NCI-H1092 treated with DMSO at 0.1 percent for 48 hours (cell line): ENCODE results near the gene ACY1.

ENCODE experiments used
- DNase-seq: peaks from one replicate; lab custom pipeline; 2025; lab: John Stamatoyannopoulos, UW

ACY1 gene

DNA sequence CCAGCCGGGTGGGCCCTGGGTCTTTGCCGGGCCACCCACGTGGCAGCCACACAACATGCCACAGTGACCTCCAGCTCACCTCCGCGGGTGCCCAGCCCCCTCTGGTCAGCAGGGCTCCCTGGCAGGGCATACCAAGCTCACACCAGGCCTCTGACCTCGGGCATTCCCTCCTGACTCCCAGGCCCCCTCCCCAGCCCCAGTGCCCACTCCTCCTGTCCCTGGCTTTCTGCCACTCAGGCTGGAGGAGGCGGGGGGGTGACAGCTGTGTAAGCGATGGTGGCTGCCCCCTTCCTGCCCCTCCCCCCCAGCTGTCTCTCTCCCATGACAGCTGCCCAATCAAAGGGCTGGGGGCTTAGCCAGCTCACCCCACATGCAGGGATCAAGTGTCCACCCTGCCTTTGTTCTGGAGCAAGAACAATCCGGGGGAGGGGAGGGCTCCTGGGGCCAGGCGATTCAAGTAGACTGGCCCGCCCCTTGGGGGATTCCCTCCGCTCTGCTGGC is 19.3 kb upstream of the ACY1 start:
- DNase-seq, result peak; percentile 63

- no peak for DNase-seq
Observed at GRCh38 chr3:51964521-51964920, 18.8 kb upstream of the ACY1 start.

DNA sequence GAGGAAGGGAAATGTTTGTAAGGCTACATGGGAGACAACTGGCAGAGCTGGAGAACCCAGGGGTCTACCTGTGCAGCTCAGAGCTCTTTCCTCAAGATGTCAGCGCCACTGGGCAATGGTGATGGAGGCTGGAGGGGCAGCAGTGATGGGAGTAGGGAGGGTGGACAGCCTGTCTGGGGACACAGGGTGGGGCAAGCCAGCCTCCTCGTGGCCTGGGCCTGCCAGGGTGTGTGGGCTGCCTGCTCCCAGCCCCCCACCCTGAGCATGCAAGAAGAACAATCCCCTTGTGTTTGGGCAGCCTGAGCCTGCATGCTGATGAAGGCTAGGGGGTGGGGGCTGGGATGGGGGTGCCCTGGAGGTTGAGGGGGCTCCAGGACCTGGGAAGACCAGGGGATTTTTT is 17.3 kb upstream of the ACY1 start:
- no peak for DNase-seq

- DNase-seq, result no peak
Observed at GRCh38 chr3:51966486-51966885, 16.8 kb upstream of the ACY1 start.

- DNase-seq, result no peak
Observed at GRCh38 chr3:51966922-51967383, 16.4 kb upstream of the ACY1 start.

- DNase-seq, result no peak
Observed at GRCh38 chr3:51967384-51968169, 15.8 kb upstream of the ACY1 start, which contains the start of gene PCBP4. TSS of gene PCBP4 (minus strand) at chr3:51967454. CDS start at chr3:51961240, 6,214 bp downstream.

GRCh38 chr3:51968170-51968775 is 15.1 kb upstream of the ACY1 start:
- peak; percentile 29 for DNase-seq

GRCh38 chr3:51968883-51969678 is 14.3 kb upstream of the ACY1 start:
- DNase-seq, result no peak

DNA sequence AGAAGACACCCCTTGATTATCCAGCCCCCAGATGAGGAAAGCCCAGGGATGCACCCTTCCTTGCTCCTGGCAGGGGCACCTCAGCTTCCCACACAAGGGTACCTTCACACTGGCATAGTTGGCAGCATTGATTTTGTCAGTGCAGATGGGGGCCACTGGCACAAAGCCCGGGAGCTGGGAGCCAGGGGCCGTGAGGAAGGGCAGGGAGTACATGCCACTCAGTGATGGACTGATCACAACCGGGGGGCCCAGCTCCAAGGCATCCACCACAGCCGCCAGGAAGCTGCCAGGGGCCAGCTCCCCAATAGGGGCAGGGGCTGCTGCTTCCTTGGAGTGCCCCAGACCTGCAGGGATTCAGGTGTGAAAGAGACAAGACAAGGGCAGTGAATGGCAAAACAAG is 13.5 kb upstream of the ACY1 start:
- DNase-seq, result no peak

GRCh38 chr3:51970606-51971300 is 12.6 kb upstream of the ACY1 start:
- DNase-seq, result no peak

- no peak for DNase-seq
Observed at GRCh38 chr3:51971350-51971749, 12.0 kb upstream of the ACY1 start.

GRCh38 chr3:51974277-51974962 is 8.9 kb upstream of the ACY1 start:
- no peak for DNase-seq

- DNase-seq, result peak; percentile 56
Observed at GRCh38 chr3:51974963-51975851, 8.1 kb upstream of the ACY1 start, which contains the start of gene ABHD14A. TSS of gene ABHD14A (plus strand) at chr3:51975064. CDS start at chr3:51975136, 72 bp downstream.

DNA sequence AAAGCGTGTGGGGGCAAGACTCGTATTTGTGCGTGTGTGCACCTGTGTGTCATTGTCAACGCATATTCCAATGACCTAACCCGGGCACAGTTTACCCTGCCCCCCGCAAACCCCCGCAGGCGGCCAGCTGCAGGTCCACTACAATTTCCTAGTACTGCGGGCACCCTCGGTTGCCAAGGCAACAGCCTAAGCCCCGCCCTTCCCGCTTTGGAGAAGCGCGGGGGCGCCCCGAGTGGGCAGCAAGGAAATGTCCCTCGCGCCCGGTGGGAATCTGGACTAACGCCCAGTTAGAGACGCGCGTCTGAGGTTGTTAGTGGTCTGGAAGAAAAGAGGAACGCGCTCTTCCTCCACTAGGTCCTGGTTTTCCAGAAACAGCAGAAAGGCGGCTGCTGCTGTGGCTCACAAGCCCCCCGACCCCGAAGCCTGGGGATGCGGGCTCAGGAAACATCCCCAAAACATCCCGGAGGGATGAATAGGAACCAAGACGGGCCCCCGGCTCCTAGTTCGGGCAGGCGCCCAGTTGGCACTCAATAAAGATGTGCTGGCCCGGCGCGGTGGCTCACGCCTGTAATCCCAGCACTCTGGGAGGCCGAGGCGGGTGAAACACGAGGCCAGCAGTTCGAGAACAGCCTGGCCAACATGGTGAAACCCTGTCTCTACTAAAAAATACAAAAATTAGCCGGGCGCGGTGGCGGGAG is 7.3 kb upstream of the ACY1 start:
- DNase-seq, result peak; percentile 78

DNA sequence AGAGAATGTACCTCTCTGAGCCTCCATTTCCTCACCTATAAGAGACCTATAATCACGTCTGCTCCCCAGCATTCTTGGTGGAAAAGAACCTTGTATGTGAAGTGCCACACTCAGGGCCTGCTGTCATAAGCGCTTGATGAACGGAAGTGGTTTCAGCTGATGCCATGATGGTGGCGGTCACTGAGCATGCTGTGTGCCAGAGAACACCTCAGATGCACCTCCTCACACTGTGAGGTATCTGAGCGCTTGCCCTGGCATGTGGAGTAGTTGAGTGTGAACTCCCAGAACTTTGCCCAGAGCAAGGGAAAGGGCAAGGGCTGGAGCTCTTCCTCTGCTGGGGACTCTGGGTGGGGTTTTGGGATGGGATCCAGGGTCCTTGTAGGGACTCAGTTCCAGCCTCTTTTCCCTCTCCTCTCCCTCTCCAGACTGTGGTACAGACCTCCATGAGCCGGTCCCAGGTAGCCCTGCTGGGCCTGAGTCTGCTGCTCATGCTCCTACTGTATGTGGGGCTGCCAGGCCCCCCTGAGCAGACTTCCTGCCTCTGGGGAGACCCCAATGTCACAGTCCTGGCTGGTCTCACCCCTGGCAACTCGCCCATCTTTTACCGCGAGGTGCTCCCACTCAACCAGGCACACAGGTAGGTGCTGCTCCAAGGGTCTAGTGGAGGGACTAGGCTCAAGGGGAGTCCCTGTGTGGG is 5.7 kb upstream of the ACY1 start:
- DNase-seq, result no peak

DNA sequence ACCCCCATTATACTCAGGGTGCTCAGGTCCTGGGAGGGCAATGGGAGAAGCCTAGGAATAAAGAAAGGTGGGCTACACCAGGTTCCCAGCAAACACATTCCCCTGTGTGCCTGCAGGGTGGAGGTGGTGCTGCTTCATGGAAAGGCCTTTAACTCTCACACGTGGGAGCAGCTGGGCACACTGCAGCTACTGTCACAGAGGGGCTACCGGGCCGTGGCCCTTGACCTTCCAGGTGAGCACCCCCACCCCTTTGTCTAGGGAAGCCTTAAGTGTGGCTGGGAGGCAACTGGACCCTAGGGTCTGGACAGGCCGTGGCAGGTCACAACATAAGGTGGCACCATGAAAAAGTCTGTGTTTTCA is 5.2 kb upstream of the ACY1 start:
- no peak for DNase-seq

DNA sequence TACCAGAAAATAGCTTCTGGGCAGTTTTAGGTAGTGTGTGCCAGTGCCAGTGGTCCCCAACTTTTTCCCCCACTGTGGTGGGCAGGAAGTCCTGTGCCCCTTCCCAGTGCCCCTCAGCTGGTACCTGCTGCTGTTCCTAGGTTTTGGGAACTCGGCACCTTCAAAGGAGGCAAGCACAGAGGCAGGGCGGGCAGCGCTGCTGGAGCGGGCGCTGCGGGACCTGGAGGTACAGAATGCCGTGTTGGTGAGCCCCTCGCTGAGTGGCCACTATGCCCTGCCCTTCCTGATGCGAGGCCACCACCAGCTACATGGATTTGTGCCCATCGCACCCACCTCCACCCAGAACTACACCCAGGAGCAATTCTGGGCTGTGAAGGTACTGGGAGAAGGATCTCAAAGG is 3.1 kb upstream of the ACY1 start:
- DNase-seq, result no peak

GRCh38 chr3:51982352-51982837 is 940 bp upstream of the ACY1 start:
- DNase-seq, result peak; percentile 38
